Prostate gland (tissue), 2 donors: Measurements from ENCODE around the gene TCF20.

Experiments used
- CTCF ChIP-seq, 4 experiments: fragments of 200-600 bp in 2 of 4; fragments of 450-650 bp in 2 of 4; sonication (generic) in 2 of 4; IDR thresholded peaks; 1 replicate in 3 of 4; 2 replicates in 1 of 4; pipeline ENCODE4 v1.5.1; 2016 to 2019; ENCODE audit warnings: antibody characterized with exemption in 4 of 4, mild to moderate bottlenecking in 2 of 4, moderate library complexity in 2 of 4
- POLR2A ChIP-seq: fragments of 450-650 bp; IDR thresholded peaks from one replicate; pipeline ENCODE4 v1.6.1; 2016; ENCODE audit warnings: antibody characterized with exemption, mild to moderate bottlenecking
- POLR2AphosphoS5 ChIP-seq: sonication (generic); formaldehyde crosslinking; IDR thresholded peaks from one replicate; pipeline ENCODE4 v1.6.1; 2017; ENCODE audit warnings: antibody characterized with exemption

GRCh38 chr22:42271906-42272305 lies 1.5 kb upstream of the TCF20 start:
- no peak for TF ChIP-seq POLR2A
- no peak for TF ChIP-seq CTCF (IDR thresholded peaks at IDR 0.05)
- TF ChIP-seq POLR2AphosphoS5 = no peak
